H1 (cell line): ENCODE results near the gene TPPP. TPM values are rescaled to one million over a fixed set of nuclear protein-coding genes. Genes with fewer than 3 reads are reported as not detected.

ENCODE experiments used
- CEBPB ChIP-seq: IDR thresholded peaks from 2 replicates; pipeline ENCODE4 v1.6.1; 2012; ENCODE audit warnings: low read depth, low read length
- CREB1 ChIP-seq: IDR thresholded peaks from 2 replicates; pipeline ENCODE4 v1.6.1; 2012; ENCODE audit warnings: inconsistent platforms
- POLR2A ChIP-seq, 2 experiments: IDR thresholded peaks; 1 replicate in 1 of 2; 2 replicates in 1 of 2; pipeline ENCODE4 v1.6.1; 2011; ENCODE audit warnings: low read depth in 2 of 2, low read length in 2 of 2, mild to moderate bottlenecking in 2 of 2; ENCODE audit errors: control extremely low read depth in 1 of 2
- RFX5 ChIP-seq: IDR thresholded peaks from 2 replicates; pipeline ENCODE4 v1.6.1; 2011; ENCODE audit warnings: low read depth, low read length, improper control_type of control experiment, borderline replicate concordance
- SP4 ChIP-seq: IDR thresholded peaks from 2 replicates; pipeline ENCODE4 v1.6.1; 2012; ENCODE audit warnings: low read length, inconsistent platforms
- polyA plus RNA-seq, 7 experiments: library from polyadenylated mRNA; depleted of rRNA in 3 of 7; stranded (reverse) in 5 of 7; unstranded in 2 of 7; fragments of >200 nt in 5 of 7; fragments of 200-250 nt in 2 of 7; gene quantifications; 1 replicate in 5 of 7; 2 replicates in 1 of 7; 4 replicates in 1 of 7; pipeline versions ENCODE4 v1.2.1 to v1.2.3, GENCODE V29; 2011 to 2013; ENCODE audit warnings: missing spikeins in 2 of 7, mixed read lengths in 2 of 7
- total RNA-seq: library from RNA; stranded (reverse); fragmentation: NEBNext Ultra II Directional; extraction: Animal tissue kit (Norgen Biotek cat#: 25700); gene quantifications from 2 replicates; pipeline ENCODE4 v1.2.1, GENCODE V29; 2021

The TPPP gene
- total and polyA plus RNA-seq, 2 of the 8 experiments (the other 6 are each of a cell fraction or from before 2014, with no cell fraction given): 0.36 to 0.93 TPM

DNA sequence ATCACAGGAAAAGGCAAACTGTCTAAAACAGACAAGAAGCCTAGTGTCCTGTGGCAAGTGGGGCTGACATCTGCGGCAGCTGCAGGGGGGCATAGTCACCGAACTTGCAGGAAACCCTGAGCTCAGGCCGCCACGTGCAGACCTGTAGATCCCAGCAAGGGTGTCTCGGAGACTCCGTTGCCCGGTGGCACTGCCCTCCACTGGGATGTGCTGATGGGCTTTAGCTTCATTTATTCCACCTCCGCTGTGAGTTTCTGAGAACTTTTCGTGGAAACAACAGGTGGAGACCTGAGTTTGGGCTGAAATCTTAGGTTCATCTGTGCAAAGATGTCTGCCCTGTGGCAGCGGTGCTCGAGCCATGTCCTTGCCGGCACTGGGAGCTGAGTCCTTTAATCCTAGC, 59.0 kb downstream of the TPPP start (continued):
- TF ChIP-seq RFX5 (no peak), CEBPB (no peak), POLR2A (IDR thresholded peaks at IDR 0.05; ENCODE audit: control extremely low read depth in 1 of 2, low read depth in 2 of 2, low read length in 2 of 2) (no peak), SP4 (no peak), CREB1 (no peak)
- TF ChIP-seq, all 59 proteins: peak for 0
